Hematopoietic multipotent progenitor cell treated with erythropoietin and hydrocortisone succinate and interleukin-3 and kit ligand, for 17 days (in vitro differentiated cells): ENCODE results near the gene TBC1D20.
"Not testable (repeated sequence)": the region's sequence is repeated elsewhere in the genome, so short reads cannot be mapped to it uniquely, and the experiment has no call there.

Experiments
- DNase-seq: peaks from one replicate; pipeline ENCODE4 v3.0.0-alpha.2; 2015; ENCODE audit warnings: low spot score

TBC1D20 gene

DNA sequence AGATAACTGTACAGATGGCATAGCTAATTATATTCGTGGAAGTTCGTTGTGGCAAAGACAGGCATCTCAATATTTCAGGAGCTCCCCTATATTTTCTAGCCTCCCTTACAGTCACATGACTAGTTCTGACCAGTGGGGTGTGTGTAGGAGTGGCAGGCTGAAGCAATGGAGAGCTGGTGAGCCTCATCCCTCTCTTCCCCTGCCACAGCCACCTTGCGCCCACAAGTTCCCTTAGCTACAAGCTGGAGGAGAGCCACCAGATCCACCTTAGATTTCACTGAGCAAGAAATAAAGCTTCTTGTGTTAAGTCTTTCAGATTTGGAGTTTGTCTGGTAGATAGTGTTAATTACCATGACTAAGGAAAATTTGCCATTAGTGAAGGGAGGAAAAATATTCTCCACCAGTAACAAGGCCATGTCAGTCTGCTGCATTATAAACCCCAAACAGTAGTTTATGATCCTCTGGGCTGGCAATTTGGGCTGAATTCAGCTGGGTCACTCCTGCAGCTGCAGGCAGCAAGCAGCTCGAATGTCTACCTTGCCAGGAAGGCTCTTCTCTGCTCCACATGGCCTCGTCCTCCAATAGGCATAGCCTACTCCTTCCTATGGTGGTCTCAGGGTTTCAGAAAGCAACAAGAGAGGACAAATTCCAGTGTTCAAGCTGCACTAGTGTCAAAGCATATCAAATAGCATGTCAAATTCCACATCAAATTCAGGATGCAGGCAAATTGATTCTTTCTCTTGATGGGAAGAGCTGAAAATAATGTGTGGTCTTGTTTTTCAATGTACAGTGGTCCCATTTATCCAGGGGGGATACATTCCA lies 61.7 kb downstream of the TBC1D20 start:
- no peak for DNase-seq

DNA sequence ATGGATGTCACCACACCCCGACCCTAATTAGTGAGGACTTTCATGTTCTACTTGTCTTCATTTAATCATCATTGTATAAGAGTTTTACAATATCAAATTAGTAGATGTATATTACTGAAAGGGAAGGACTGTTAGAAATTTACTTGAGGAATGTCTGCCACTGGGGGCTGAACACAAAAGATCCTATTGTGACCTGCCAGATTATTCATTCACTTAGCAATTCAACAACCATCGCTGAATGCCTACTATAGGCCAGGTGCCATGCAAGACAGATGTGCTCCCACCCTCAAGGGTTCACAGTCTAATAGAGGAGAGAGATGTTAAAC lies 62.2 kb downstream of the TBC1D20 start:
- DNase-seq: no peak

DNA sequence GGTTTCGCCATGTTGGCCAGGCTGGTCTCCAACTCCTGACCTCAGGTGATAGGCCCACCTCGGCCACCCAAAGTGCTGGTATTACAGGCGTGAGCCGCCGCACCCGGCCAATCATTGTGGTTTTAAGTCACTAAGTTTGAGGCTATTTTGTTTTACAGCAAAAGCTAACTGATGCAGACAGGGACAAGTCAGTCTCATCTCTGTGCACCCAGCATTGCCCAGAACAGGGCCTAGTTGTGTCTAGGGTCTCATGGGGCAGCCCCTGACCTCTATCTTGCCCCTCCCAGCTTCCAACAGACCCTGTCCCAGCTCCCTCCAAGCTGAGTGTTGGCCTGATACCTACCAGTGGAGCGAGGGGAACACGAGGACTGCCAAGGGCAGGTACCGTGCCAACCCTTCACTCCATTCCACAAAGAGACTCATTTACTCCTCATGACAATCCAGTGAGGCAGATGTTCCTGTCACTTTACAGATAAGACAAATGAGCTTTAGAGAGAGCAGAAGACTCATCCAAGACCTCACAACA lies 63.1 kb downstream of the TBC1D20 start:
- DNase-seq: no peak

DNA sequence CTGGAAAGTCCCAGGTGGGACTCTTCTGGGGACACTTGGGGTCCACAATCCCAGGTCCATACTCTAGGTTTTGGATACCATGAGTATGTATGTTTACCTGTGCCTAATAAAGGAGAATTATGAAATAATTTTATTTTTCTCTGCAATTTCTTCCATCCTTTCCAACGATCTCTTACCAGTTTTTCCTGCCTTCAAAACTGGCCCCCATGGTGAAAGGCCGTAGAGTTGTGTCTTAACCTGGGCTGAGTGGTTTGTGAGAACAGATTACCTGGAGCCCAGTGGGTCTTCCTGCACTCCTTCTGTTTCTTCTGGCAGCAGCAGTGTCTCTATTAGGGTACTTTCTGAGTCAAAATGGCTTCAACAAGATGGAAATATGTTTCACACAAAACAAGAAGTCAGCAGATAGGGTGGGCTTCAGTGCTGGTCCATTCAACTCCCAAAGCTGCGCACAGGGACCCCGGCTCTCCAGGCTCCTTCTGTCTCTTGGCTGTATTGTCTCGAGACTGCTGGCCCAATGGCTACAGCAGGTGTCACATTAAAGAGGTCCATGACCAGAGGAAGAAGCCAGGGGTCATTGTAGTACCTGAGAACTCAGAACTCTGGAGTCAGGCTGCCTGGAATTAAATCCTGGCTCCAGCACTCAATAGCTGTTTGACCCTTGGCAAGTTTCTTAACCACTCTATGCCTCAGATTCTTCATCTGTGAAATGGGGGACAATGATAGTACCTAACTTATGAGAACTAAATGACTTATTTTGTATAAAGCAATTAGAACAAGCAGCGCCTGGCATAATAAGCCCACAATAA lies 64.7 kb downstream of the TBC1D20 start:
- no peak for DNase-seq

DNA sequence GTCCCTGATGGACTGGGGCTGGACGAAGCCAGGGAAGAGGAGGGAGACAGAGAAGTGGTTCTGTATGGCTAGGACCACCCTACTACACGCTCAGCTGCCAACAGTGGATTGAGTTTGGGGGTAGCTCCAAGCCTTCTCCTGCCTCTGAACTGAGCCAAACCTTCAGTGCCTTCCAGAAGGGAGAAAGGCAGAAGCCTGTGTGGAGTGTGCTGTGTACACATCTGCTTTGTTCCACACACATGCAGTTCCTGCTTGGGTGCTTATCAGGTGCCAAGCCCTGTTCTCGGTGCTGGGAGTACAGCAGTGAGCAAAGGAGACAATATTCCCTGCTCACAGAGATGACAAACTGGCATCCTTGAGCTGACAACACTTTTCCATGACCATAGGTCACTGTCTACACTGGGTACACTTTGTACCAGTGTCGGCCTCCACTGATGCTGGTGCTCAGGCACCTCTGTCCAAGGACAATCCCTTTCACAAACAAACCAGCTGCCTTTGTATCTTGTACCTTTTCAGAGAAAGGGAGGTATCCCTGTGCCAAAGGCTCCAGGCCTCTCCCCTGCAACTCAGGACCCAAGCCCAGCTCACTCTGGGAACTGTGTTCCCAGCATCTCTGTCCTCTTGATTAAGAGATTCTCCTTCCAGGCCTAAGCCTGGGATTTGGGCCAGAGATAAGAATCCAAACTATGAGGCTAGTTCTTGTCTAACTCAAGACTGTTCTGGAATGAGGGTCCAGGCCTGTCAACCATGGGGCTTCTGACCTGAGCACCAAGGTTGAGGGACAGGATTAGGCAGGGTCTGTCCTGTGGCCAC lies 65.5 kb downstream of the TBC1D20 start:
- DNase-seq: no peak

DNA sequence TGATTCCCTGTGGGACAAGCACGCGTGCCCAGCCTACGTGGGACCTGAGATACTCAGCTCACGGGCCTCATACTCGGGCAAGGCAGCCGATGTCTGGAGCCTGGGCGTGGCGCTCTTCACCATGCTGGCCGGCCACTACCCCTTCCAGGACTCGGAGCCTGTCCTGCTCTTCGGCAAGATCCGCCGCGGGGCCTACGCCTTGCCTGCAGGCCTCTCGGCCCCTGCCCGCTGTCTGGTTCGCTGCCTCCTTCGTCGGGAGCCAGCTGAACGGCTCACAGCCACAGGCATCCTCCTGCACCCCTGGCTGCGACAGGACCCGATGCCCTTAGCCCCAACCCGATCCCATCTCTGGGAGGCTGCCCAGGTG lies 66.1 kb downstream of the TBC1D20 start:
- no peak for DNase-seq

DNA sequence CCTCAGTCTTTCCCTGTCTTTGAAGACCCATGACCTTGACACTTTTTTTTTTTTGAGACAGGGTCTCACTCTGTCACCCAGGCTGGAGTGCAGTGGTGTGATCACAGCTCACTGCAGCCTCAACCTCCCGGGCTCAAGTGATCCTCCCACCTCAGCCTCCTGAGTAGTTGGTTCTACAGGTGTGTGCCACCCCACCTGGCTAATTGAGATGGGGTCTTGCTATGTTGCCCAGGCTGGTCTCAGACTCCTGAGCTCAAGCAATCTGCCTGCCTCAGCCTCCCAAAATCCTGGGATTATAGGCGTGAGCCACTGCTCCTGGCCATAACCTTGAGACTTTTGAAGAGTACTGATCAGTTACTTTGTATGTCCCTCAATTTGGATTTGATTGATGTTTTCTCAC lies 69.0 kb downstream of the TBC1D20 start:
- DNase-seq: not testable (repeated sequence)

DNA sequence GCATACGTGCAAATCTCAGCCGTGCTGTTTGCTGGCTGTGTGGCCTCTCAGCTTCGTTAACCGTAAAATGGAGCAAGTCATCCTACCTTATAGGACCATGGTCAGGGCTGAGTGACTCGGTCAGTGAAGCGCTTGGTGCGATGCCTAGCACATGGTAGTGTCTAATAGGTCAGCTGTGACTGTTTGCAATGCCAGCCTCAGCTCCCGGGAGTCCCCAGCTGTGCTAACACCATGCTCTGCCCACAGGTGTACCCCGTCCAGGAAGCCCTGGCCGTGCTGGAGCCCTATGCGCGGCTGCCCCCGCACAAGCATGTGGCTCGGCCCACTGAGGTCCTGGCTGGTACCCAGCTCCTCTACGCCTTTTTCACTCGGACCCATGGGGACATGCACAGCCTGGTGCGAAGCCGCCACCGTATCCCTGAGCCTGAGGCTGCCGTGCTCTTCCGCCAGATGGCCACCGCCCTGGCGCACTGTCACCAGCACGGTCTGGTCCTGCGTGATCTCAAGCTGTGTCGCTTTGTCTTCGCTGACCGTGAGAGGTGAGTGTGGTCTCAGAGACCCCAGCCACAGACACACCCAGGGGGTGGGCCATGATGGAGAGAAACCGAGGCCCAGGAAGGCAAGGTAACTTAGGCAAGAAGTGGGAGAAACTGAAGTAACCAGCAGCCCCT lies 71.2 kb downstream of the TBC1D20 start:
- DNase-seq: no peak

DNA sequence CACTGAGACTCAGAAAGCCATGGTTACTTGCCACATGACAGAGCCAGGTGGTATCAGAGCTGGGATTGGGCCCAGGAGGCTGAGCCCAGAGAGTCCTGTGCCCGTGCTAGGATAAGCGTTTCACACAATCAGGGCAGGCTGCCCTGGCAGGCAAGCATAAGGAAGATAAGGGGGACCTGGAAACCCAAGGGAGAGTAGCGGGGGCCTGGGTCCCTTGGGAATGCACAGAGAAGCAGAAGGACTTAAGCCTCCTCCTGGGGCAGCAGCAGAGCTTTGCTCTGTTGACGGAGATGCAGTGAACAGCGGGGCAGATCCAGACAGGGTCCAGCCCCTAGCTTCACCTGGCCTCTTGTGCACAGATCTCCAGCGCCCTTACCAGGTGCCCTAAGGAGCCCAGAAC lies 73.1 kb downstream of the TBC1D20 start:
- no peak for DNase-seq

DNA sequence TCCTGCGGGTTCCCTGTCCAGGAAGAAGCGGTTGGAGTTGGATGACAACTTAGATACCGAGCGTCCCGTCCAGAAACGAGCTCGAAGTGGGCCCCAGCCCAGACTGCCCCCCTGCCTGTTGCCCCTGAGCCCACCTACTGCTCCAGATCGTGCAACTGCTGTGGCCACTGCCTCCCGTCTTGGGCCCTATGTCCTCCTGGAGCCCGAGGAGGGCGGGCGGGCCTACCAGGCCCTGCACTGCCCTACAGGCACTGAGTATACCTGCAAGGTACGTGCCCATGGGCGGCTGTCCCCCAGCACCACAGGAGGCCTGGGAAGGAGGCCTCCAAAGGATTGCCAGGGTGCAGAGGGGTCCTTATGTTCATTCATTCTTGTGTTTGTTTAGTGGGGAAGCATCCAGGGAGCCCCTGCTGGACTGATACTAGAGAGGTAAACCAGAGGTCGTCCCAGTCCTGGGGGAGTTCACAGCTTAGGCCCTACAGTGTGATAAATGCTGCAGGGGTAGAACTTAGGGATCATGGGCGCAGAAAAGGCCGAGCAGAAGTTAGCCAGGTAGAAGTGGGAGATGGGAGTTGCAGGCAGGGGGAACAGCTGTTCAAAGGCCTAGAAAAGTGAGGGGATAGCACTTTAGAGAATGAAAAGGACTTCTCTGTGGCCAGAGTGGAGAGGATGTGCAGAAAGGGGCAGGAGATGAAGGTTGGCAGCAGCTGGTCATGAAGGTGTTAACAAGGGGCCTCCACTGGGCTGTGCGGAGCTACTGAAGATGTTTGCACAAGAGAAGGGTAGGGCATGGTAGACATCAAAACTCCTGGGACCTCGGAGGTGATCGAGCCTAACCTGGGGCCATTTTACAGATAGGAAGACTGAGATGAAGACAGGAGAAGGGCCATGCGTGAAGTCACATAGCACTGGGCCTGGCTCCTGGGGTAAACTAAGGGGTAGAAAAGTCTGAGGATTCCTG lies 74.0 kb downstream of the TBC1D20 start:
- DNase-seq: no peak

DNA sequence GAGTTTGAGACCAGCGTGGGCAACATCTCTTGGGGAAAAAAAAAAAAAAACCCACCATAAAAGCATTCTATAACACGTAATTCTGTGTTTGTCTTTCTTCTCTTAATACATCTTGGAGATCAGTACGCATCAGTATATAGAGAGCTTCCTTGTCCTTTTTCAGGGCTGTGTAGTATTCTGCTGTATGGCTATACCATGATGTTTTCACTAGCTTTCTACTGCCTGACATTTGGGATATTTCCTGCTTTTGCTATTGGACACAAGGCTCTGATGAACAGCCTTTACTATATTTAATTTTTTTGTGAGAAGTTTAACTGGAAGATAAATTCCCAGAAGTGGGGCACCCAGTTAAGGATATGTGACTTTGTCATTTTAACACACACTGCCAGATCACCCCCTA lies 74.8 kb downstream of the TBC1D20 start:
- DNase-seq: no peak

DNA sequence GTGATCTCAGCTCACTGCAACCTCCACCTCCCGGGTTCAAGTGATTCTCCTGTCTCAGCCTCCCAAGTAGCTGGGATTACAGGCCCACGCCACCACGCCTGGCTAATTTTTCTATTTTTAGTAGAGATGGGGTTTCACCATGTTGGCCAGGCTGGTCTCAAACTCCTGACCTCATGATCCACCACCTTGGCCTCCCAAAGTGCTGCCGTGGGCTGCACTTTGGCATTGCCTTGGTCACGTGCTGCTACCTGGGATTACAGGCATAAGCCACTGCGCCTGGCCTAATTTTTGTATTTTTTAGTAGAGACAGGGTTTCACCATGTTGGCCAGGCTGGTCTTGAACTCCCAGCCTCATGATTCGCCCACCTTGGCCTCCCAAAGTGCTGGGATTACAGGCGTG lies 75.7 kb downstream of the TBC1D20 start:
- DNase-seq: not testable (repeated sequence)
